Activated CD8-positive, alpha-beta memory T cell treated with anti-CD3 and anti-CD28 coated beads for 36 hours (primary cell): ENCODE data around the gene SHC4. TPM values are rescaled to one million over a fixed set of nuclear protein-coding genes. Genes with fewer than 3 reads are reported as not detected.
"Not testable (repeated sequence)": the region's sequence is repeated elsewhere in the genome, so short reads cannot be mapped to it uniquely, and the experiment has no call there.

Source experiments
- CTCF ChIA-PET: fragments of 350-600 bp; sonication (Branson Sonifier 250); formaldehyde crosslinking; loops from one replicate; lab custom pipeline; 2021; ENCODE audit warnings: antibody characterized with exemption; lab: Charles Lee
- POLR2A ChIA-PET: fragments of 350-600 bp; sonication (Branson Sonifier 250); formaldehyde crosslinking; loops from one replicate; lab custom pipeline; 2021; ENCODE audit warnings: antibody characterized with exemption; lab: Charles Lee
- total RNA-seq, 2 experiments: library from RNA; stranded (reverse); gene quantifications; one replicate each; pipeline ENCODE4 v1.2.3, GENCODE V29; 2021

SHC4 gene
- total RNA-seq, 2 experiments from 2014 or later: 10.7 to 11.6 TPM

DNA sequence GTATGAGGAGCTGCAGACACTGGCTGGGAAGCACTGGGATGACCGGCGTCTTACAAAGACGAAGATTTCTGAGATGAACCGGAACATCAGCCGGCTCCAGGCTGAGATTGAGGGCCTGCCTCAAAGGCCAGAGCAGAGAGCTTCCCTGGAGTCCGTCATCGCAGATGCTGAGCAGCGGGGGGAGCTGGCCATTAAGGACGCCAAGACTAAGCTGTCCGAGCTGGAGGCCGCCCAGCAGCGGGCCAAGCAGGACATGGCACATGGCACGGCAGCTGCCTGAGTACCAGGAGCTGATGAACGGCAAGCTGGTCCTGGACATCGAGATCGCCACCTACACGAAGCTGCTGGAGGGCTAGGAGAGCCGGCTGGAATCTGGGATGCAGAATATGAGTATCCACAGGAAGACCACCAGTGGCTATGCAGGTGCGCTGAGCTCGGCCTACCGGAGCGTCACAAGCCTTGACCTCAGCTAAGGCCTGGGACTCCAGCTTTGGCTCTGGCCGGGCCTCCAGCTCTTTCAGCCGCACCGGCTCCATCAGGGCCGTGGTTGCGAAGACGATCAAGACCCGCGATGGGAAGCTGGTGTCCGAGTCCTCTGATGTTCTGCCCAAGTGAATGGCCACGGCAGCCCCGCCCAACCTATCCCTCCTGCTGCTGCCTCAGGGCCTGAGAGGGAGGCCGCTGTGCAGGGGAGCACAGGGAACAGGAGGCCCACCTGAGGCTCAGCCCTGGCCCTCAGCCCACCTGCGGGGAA, 9.2 kb upstream of the SHC4 start:
- ChIA-PET CTCF (interaction anchor here (1.4 kb wide), 1 partner anchor 111 kb away, joined by 6 read pairs; no protein-coding TSS in a partner anchor), POLR2A (no interaction called here)

DNA sequence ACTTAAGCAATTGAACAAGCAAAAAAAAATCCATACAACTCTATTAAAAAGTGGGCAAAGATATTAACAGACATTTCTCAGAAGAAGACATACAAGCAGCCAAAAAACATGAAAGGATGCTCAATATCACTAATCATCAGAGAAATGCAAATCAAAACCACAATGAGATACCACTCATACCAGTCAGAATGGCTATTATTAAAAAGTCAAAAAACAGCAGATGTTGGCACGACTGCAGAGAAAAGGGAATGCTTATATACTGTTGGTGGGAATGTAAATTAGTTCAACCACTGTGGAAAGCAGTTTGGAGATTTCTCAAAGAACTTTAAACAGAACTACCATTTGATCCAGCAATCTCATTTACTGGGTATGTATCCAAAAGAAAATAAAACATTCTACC, 7.2 kb upstream of the SHC4 start:
- CTCF ChIA-PET, POLR2A ChIA-PET: not testable (repeated sequence)

DNA sequence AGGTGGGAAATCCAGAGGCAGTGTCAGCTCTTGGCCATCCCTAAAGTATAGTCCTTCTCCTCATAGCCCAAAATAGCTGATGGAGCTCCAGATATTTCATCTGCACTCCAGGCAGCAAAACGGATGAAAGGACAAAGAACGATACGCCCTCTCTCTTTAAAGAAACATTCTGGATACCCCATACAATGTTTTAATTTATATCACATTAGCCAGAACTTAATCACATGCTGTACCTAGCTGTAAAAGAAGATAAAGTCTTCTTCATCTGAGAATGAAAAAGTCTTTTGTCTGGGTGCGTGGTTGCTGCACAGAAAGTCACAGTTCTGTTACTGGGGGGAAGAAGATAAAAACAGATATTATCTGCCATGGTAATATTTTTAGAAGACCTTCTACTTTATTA, 4.3 kb upstream of the SHC4 start:
- CTCF ChIA-PET: interaction anchor here (3.1 kb wide), 1 partner anchor 106 kb away, joined by 18 read pairs; no protein-coding TSS in a partner anchor
- POLR2A ChIA-PET: no interaction called here

DNA sequence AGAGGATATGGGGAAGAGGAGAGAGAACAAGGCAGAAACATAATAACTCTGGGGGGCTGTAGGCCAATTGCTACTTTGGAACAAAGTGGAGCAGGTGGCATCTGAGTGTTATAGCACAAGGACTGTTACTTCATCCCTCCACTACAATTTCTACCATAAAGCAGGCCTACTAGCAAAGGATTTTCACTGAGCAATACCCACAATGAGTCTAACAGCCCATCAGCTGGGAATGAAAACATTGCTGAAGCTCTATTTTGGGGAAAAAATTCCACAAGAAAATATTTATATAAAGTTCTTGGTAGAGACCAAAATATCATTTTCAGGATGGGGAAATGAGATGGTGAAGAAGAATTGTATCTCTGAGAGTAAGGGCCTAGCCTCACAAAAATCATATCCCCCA, 3.6 kb upstream of the SHC4 start:
- CTCF ChIA-PET: interaction anchor here (1.9 to 3.1 kb wide), 2 partner anchors 9 to 105 kb away, joined by 9 to 18 read pairs; no protein-coding TSS in a partner anchor
- POLR2A ChIA-PET: no interaction called here

DNA sequence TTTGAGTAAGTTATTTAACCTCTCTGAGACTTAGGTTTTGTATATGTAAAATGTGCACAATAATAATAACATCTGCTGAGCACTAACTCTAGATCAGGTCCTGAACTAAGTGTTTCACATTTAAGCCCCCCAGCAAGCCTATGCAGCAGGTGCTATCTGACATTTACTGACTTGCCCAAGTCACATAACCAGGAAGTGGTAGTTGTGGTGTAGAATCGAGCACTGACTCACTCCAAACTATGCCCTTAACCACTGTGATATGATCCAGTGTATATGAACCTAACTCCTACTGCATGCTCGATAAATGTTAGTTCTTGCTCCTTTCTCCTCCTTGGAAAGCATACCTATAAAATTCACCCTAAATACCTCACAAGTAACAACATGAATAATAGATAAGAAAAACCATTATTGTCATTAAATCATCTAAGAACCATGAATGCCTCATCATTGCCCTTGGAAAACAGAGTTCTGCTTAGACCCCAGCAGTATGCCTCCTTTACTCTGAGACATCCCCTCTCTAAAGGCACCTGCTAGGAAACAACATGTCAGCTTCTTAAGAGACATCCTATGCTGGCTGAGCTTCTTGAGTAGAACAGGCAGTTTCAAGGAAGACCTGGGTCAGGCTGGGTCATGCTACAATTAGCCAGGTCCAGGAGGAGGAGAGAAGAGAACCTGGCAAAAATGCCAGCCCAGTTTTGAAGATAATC, 3.0 kb upstream of the SHC4 start:
- POLR2A ChIA-PET: interaction anchor here (0.6 kb wide), 1 partner anchor 159 kb away, joined by 3 read pairs; no protein-coding TSS in a partner anchor
- CTCF ChIA-PET: interaction anchor here (1.0 to 3.1 kb wide), 4 partner anchors 9 to 104 kb away, joined by 3 to 18 read pairs (median 6); no protein-coding TSS in a partner anchor

DNA sequence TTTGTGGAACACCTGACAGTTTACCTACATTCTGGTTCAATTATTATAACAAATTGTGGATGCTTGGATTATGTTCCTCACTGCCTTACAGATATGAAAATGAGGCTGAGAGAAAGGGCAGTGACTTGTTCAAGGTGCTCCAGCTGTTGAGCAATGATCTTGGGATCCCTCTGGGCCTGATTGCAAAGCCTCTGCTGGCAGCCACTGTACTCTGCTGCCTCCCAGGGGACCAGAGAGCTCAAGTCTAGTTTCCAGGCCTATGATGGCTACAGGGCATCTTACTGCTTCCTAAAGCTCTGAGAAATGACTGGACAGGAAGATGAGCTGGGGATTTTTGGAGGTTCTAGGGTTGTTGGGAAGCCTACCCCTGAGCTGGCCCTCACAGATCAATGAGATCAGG, 2.3 kb upstream of the SHC4 start:
- ChIA-PET POLR2A (no interaction called here), CTCF (interaction anchor here (1.0 to 3.1 kb wide), 4 partner anchors 9 to 103 kb away, joined by 3 to 18 read pairs (median 6); no protein-coding TSS in a partner anchor)

DNA sequence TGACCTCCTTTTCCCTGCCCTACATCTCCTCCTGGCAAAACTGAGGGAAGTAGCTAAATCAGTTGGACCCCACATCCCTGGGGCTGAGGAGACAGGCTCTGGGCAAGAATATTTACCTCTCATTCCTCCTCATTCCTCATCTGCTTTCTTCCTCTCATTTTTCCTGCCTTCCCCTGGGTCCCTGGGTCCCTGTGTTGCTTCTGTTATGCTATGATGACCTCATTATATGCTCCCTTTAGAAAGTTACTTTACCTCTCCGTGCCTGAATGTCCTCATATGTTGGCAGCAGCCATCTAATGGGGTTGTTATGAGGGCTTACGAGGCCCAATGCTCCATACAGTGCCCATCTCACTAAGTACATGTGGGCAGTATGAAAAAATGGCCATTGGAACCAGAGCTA, 1.2 kb upstream of the SHC4 start:
- ChIA-PET CTCF (interaction anchor here (0.7 to 3.1 kb wide), 6 partner anchors 10 to 458 kb away, joined by 3 to 18 read pairs (median 4); no protein-coding TSS in a partner anchor), POLR2A (no interaction called here)

DNA sequence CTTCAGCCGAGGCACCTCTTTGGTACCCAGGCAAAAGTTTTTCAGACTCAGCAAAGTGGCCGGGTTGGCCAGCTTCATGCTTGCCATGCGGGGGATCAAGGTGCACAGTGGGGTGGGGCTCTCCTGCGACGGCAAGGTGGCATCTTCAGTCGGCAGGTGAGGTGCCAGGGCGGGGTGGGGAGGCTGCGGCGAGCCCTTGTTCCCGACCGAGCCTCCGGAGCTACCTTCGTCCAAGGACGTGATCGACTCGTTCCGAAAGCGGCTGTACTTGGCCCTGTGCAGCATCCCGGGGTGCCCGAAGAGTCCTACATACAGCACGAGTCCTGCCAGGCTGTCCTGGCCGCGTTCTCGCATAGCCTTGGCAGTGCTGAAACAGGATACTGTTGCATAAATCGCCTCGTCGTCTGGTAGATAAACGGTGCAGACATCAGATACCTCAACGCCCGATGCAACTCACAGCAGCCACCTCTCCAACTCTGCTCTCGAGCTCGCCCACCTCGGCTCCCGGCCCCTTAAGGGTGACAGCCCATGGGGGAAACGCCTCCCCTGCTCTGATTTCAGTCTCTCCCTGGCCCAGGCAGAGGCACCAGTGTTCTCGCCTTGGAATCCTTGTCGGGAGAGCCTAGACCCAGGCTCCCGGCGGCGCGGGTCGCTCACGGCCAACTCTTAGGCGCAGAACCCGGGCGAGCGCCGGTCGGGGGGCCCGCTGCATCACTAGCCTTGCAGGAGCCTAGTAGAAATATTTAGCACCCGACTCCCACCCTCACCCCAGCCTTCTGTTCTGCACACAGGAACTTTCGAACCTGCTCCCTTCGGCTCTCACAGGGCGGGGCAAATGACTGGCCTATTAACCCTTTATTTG, 826 bp downstream of the SHC4 start:
- POLR2A ChIA-PET: no interaction called here
- CTCF ChIA-PET: interaction anchor here (0.6 to 2.2 kb wide), 5 partner anchors 12 to 124 kb away, joined by 3 to 9 read pairs (median 4); no protein-coding TSS in a partner anchor

DNA sequence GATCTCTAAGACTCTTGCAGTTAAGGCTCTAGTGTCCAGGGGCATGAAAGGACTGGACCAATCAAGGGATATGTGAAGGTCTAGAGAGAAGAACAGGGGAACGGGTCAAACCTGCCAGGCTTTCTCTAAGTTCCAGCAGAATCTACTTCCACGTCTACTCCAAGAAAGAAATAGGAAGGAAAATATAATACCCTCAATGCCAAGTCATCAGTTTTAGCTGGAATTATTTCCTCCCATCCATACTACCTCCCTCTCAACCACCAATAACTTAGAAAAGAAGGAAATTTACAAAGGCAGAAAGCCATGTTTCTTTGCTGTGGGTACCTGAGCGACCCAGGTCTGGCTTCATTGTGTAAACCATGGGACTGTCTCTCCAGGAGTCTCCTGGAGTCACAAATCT, 7.8 kb downstream of the SHC4 start:
- POLR2A ChIA-PET: no interaction called here
- CTCF ChIA-PET: no interaction called here

DNA sequence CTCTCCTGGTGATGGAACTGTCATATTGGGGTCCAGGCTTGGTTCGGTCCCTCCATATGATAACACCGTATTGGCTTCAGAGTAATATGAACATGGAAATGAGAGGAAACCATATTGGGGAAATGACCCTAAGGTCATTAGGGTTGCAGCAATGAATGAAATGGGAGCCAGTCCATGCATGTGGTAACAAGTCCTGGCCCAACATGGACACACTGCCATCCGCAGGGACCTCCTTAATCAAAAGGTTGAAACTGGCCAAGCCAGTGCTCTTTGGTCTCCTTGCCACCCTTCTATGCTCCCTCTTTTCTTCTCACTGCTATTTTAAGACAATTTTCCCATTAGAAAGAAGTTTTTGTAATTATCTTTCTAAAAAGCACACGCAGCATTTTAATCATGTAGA, 8.3 kb downstream of the SHC4 start:
- ChIA-PET CTCF (no interaction called here), POLR2A (no interaction called here)

DNA sequence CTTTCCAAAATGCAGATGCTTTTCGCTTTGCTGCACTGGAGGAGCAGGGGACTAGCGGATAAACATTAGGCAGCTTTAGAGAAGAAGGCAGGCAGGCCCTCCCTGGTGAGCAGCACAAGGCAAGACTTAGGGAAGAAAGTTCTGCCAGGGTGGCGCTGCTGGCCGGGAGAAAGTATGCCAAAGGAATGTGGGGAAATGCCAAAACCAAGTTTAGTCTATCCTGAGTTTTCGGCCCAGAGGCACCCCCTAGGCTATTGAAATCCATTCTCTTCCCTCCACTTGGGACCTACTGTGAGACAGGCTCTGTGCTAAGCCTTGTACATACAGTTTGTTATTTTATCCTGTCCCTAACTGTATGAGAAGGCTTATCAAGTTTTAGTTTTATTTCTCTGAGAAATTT, 9.2 kb downstream of the SHC4 start:
- POLR2A ChIA-PET: no interaction called here
- CTCF ChIA-PET: no interaction called here

DNA sequence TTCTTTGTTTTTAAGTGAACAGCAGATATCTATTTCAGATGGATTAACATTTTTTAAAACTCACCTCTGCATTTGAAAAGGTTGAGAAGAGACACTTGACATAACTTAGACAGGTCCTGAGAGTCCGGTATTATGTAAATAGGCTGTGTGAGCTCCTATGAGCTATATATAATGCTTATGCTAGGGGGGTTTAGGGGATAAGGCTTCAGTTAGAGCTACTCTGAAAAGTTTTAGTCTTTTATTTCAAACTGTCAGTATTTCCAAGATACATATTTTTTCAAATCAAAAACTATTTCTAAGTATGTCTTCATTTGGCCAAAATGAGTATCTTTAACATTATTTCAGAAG, 16.9 kb downstream of the SHC4 start:
- ChIA-PET CTCF (no interaction called here), POLR2A (no interaction called here)

DNA sequence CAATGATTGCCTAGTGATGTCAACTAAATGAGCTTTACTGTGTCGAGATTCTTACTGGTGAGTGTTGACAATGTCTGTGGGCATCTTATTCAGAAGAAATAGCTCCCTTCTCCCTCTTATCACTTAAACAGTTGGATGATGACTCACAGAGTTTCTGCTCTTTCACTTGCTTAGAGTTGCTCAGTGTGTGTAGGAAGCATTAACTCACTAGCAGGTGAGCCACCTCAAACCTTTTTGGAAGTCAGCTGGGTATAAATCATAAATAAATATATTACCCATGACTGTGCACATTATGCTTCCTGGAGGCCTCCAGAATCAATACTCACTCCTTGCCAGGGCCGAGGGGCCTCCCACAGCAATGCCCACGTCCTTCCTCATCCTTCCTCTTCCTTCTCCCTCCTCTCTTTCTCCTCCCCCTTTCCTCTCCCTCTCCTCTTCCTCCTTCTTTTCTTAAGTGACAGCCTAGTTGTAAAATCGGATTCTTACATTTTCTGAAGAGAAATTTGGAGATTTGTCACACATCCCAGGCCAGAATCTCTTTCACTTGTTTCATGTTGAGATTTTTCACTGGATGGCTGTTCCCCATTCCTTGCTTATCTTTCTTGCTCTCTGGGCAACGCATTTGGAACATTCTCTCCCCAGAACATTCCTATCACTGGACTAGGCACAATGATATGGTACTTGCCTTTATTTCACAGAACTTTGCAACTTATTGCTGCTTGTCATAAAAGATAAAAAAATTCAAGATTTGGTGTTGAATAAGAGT, 17.5 kb downstream of the SHC4 start:
- CTCF ChIA-PET: interaction anchor here (1.5 kb wide), 1 partner anchor 18 kb away, joined by 5 read pairs; the partner anchor contains the start of gene SHC4
- POLR2A ChIA-PET: interaction anchor here (0.5 kb wide), 1 partner anchor 470 kb away, joined by 3 read pairs; no protein-coding TSS in a partner anchor

DNA sequence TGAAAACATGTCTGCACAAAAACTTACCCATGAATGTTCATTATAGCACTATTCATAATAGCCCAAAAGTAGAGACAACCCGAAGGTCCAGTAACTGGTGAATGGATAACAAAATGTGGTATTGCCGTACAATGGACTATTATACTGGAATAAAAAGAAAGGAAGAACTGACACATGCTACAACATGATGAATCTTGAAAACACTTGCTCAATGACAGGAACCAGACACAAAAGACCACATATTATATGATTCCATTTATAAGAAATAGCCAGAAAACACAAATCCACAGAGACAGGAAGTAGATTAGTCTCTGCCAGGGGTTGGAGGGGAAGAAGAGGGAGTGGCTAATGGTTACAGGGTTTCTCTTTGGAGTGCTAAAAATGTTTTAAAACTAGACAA, 18.3 kb downstream of the SHC4 start:
- CTCF ChIA-PET: interaction anchor here (1.5 kb wide), 1 partner anchor 19 kb away, joined by 5 read pairs; the partner anchor contains the start of gene SHC4

DNA sequence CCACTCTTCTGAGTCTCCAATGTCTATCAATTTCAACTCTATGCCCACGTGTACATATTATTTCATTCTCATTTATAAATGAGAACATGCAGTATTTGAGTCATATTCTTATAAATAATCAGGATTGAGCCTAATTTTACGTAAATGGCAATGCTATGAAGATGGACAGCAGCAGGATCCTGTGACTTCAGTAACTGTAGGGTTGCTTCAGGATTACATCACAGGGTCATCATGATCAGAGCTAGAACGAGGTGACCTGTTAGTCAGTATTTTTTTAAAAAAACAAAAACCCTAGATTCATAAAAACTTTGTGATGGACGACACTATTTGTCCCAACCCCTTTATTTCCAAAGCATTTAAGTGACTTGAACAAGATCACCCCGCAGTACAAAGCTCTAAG, 21.8 kb downstream of the SHC4 start:
- POLR2A ChIA-PET: interaction anchor here (1.3 kb wide), 1 partner anchor 64 kb away, joined by 4 read pairs; no protein-coding TSS in a partner anchor
- CTCF ChIA-PET: interaction anchor here (0.5 kb wide), 1 partner anchor 22 kb away, joined by 3 read pairs; no protein-coding TSS in a partner anchor

More for the DNA sequence above, 18.3 kb downstream of the SHC4 start:
- POLR2A ChIA-PET: interaction anchor here (0.5 kb wide), 1 partner anchor 471 kb away, joined by 3 read pairs; no protein-coding TSS in a partner anchor

DNA sequence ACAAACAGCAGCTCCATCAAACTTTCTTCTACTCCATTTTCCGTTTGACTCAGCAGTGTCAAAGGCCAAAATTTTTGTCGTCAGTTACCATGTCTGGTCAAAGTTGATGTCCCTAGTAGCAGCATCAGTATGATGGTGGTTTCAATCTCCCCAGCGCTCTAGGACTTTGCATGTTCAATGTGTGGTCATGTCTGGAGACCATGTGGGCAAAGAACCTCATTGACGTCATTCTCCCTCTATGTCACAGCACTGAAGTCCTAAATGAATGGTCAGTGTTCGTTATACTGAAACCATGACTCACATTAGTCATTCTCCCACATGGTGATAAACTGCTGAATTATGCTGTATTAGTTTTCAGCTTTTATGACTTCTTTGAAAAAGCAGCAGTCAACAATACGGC, 23.2 kb downstream of the SHC4 start:
- CTCF ChIA-PET: interaction anchor here (0.6 to 2.1 kb wide), 4 partner anchors 15 to 76 kb away, joined by 3 to 5 read pairs (median 4); partner anchors contain the start of gene SHC4
- POLR2A ChIA-PET: interaction anchor here (0.5 to 1.3 kb wide), 2 partner anchors 11 to 1399 kb away, joined by 3 read pairs; no protein-coding TSS in a partner anchor

DNA sequence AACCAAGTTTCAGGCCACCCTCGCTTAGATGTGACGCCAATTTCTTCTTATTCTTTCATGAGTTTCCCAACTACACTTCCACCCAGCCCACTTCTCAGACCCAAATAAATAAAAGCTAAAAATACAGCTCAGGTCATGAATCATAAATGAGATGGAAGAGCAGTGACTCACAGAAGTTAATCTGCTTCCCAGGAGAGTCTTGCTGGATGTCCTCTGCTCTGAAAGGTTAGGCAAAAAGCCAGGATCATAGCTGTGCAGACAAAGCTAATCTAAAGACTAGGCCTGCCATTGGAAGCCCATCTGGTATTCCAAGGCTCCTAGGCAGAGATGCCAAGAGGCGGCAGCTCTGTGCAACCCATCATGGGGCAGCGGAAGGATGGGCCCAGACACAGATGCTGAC, 24.1 kb downstream of the SHC4 start:
- ChIA-PET POLR2A (interaction anchor here (1.0 to 1.3 kb wide), 2 partner anchors 10 to 62 kb away, joined by 3 read pairs; partner anchors contain the start of gene EID1), CTCF (interaction anchor here (0.6 to 2.1 kb wide), 4 partner anchors 14 to 1766 kb away, joined by 3 to 5 read pairs (median 4); partner anchors contain the start of gene SHC4)

DNA sequence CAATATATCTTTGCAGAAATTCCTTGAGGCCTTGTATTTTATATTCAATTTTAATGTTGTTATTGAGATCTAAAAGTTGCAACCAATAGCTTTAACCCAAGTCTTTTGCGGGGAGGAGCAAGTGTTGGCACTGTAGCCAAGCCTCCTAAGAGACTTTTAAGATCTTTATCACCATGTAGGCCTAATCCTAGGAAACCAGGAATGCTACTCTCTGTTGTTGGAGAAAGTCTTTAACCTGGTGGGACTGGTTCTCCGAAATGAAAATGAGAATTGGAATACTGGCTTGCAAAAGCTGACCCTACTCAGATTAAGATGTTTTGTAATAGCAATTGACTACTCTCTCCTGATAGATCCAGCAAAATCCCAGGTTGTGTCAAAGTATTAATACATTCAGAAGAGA, 25.8 kb downstream of the SHC4 start:
- CTCF ChIA-PET: no interaction called here
- POLR2A ChIA-PET: no interaction called here
